GM19468 (cell line): Measurements from ENCODE around the gene JPH4.

Experiments used
- ATAC-seq: cut with Tn5 transposase; IDR thresholded peaks from one replicate; pipeline ENCODE4 v1.9.1; 2021; ENCODE audit warnings: mild to moderate bottlenecking, moderate library complexity, moderate number of reproducible peaks; ENCODE audit not compliant: unreplicated experiment; ENCODE audit errors: extremely low read depth

JPH4 gene

DNA sequence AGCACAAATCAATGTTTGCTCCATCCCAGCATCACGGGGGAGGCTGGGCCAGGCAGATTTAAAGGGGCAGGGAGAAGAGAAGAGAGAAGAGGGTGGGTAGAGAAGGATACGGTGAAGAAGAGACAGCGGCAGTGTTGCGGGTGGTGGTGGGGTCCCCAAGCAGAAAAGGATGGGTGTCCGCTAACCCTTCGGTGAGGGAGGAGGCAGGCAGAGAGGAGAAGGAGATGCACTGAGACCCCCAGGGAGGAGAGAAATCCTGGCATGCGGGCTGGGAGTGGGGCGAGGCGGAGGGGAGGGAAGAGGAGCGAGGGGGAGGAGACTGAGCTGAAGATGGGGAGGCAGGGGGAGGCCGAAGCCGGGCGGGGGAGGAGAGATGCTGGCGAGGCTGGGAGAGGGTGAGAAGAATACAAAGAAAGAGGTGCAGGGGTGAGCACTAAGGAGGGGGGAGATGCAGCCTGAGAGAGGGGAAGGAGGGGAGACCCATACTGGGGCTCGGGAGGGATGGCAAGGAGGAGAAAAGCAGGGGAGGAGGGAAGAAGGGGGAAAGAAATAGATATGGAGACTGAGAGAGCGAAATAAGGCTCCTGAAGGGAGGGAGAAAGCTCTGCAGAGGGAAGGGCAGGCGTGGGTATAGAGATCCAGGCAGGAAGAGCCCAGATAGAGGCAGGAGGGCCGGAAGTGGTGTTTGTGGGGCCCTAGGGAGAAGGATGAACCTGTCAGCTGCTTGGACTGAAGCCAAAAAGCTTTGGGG, at the start of gene JPH4:
Gene JPH4 (minus strand): TSS at position 231 of the 751 bp plus-strand sequence. CDS start 1,337 bp downstream, outside the sequence.
- no peak for ATAC-seq

DNA sequence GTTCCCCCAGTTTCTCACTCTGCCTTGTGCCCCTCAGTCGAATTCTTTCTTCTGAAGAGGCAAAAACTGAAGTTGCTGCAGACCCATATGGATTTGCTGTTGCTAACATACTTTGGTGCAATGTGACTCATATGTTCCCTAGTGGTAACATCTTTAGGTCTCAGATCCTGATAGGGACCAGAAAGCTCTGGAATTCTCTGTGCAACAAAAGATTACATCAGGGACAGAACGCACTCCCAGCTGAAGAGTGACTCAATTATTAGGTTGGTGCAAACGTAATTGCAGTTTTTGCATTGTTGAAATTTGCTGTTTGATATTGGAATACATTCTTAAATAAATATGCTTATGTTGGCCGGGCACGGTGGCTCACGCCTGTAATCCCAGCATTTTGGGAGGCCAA, 49.4 kb upstream of the JPH4 start:
- no peak for ATAC-seq

DNA sequence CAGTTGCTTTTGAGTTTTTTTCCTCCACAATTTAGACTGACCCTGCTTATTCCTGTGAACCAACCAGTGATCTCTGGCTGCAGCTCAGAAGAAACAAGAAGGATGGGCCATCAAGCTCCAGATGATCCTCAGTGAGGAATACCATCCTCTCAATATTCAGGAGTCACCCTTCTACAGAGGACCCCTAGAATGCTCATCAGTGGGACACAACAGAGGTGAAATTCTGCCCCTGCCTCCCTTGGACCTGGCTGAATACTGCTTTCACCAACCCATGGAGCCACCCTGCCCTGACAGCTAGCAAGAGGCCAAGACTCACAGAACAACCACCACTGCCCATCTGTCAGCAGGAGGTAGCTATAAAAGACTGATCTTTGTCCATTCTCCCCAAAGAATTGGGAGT, 48.4 kb upstream of the JPH4 start:
- ATAC-seq: no peak

DNA sequence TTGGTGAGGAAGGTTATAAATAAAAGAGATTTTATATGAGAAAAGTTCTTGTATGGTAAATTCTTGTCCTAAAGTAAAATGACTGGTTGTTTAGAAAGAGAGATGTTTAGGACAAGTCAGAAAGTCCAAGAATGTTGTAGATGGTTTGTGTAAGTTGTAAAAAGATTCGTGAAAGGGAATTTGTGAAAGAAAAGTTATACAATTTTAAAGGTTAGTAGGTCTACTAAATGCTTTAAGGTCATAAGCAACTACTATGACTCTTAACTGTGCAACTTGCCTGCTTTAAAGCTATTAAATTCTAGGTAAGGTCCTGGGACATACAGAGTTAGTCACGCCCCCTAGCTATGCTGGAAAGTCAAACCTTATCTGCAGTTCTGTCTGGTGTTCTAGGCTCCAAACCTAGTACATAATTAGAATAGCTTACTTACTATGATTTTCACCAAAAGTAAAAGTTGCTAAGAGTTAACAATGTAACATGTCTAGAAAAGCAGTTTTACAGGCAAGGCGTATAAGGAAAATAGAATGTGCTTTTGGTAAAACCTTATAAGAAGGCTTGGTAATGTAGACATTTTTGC, 46.3 kb upstream of the JPH4 start:
- ATAC-seq: no peak

DNA sequence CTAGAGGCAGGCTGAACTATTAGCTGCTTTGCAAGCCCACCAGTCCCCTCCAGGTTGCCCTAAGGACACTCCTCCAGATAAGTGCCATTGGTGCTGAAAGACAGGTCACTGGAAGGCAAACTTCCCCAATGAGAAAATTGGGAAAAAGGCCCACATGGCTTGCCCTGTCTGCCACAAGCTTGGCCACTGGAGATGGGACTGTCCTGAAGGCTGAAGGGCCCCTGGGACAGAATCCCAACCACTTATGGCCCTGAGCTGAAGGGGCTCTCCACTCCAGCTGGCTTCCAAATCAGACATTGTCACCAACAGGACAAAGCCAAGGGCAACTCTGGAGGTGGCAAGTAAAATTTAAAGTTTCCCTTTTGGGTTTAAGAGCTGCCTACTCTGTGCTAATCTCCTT, 45.4 kb upstream of the JPH4 start:
- ATAC-seq: no peak

DNA sequence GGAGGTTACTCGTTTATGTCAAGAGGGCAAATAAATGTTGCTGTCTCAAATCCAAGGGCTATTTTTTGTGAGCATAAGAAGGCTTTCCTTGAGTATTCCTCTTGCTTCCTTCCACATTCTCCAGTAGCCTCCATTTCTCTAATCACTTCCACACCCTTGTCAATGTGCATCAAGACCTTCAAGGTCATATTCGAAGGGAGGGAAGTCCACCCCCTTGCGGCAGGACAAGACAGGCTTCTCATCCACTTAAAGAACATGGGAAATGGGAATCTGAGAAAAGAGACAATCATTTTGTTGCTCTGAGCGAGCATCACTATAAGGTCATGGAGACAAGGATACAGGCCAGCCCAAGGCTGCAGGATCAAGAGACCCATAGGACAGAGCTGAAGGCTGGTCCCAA, 44.4 kb upstream of the JPH4 start:
- no peak for ATAC-seq

DNA sequence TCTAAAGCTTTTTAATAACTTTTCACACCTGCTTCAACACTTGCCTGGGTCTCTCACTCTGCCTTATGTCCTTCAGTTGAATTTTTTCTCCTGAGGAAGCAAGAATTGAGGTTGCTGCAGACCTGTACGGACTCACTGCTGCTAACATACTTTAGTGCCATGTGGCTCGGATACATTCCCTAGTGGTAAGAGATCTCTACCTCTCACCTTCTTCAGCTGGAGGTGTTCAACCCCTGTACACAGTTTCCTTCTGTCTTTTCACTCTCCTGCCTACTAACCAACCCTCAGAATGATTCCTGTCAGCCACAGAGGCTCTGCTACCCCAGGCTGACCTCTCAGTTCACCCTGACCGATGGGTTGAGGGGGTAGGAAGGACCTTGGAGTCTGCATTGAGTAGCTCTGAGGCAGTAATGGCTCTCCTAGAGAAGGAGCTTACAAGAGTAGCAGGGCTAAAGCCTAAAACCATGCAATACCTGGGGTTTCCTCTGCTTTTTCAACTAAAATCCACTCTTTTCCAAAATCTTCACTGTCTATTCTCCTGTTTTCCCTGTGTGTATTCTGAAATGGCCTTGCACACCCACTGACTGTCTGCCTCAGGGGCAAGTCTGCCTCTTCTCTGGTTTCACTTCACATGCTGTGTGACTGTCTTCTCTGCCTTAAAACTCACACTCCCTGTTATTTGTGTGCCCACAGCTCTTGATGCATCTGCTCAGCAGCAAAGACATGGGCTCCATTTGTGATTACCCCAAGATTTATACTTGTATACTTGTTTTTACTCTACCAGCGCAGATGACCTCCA, 43.5 kb upstream of the JPH4 start:
- no peak for ATAC-seq

DNA sequence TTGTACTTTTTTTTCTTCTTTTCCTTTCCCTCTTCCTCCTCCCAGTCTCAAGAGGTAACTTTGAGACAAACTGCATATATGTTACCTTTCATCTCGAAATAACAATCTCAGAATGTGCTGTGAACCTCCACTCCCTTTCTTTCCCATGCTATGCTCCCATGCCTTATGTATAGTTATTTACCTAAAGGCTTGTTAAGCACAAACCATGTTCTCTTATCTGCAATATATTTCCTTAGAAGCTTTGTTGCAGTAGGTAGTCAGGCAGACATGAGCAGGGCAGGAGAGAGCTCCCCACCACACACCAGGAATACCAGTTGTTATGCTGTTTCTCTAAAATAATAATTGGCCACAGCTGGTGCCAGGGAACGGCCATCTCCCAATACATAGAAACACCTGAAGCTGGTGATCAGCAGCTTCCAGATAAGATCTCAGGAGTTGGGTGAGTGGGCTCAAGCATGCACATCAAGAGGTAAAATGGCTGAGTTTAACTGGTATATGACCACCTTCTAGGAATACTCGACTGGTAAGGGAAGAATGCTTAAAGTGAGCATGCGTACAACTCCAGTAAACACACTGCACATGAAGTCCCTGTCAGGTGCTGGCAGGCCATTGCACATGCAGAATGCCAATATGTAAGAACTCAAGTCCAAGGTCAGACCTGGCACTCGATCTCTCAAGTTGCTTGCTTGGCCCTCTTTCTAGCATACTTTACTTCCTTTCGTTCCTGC, 42.8 kb upstream of the JPH4 start:
- ATAC-seq: no peak

DNA sequence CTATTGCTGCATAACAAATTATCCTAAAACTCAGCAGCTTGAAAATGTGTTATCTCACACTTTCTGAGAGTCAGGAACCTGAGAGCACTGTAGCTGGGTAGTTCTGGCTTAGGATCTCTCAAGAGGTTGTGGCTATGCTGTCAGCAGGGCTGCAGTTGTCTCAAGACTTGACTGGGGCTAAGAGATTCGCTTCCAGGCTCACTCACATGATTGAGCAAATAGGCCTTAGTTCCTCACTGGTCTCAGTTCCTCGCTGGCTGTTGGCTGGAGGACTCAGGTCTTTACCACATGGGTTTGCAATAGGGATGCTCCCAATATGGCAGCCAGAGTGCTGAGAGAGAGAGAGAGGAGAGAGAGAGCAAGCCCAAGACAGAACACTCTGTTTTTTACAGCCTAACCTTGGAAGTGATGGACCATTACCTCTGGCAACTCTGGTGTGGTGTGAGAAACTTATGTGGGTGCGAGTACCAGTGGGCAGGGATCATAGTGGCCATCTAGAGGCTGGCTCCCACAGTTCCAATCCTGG, 41.6 kb upstream of the JPH4 start:
- no peak for ATAC-seq

DNA sequence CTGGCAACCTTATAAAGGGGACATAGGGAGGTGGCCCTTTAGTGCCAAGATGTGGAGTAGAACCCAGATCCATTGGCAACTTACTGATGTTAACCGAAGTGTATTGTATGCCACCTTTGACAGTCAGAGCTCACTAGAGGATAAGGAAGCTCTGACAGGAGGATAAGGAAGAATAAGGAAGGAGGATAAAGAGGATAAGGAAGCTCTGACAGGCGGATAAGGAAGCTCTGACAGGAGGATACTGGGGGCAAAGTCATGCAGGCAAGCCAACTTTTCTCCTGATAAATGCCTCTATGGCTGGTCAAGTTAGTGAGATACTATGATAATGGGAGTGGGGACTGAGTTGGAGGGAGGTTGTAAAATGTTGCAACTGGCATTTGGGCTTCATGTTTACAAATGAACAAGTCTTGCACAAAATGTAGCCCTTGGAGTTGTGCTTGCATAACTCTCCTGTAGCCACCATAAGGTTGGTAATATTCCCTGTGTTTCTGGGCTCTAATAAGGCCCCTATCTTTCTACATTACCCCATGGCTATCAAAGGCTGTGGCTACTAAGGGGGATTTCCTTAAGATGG, 39.9 kb upstream of the JPH4 start:
- ATAC-seq: no peak

DNA sequence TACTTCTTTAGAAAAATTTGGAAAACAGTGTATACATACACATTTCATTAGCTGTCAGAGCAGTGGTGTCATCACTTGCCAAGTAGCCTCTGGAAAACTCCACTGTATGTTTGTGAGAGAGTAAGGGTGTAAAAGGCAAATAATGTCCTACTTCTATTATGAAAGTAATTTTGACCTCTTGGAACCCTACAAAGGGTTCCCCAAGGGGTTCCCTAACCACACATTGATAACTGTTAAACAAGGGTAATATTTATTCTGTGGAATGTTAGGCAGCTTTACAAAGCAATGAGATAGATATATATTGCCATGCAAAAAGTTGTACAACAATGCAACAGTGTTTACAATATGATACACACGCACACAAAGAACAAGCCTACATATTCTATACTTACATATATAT, 38.9 kb upstream of the JPH4 start:
- no peak for ATAC-seq

DNA sequence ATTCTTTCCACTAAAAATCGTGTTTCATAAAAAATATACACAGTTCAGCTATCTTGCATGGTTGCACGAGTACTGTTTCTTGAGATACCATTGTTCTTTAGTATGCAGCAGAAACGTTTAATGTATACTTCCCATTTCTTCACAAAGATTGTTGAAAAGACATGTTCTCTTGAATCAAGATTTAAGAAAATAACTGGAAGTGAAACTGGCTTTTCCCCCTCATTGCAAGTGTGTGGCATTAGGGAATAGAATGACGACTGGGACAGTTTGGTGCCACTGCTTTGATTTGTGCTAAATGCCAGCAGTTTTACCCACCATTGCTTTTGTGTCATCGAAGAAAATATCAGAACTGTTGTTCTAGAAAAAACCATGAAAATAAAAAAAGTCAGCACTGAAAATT, 37.3 kb upstream of the JPH4 start:
- ATAC-seq: no peak

DNA sequence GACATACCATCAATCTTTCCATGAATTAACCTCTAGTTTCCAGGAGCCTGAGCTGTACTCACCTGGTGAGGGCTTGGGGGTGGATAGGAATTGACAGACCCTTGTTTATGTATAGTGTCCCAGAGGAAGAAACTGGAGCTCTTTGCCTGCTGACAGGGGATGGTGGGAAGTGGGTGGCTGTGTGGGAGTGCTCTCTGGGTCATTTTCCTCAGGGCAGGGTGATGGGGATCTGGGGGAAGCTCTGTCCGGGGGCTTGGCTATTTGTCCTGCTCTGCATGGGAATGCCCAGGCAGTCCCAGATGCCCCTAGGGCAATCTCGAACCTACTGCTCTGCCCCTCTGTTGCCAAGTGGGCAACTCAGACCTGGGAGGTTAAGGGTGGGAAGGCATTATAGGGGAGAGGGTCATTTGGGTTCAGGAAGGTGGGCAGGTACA, 35.8 kb upstream of the JPH4 start:
- ATAC-seq: no peak

DNA sequence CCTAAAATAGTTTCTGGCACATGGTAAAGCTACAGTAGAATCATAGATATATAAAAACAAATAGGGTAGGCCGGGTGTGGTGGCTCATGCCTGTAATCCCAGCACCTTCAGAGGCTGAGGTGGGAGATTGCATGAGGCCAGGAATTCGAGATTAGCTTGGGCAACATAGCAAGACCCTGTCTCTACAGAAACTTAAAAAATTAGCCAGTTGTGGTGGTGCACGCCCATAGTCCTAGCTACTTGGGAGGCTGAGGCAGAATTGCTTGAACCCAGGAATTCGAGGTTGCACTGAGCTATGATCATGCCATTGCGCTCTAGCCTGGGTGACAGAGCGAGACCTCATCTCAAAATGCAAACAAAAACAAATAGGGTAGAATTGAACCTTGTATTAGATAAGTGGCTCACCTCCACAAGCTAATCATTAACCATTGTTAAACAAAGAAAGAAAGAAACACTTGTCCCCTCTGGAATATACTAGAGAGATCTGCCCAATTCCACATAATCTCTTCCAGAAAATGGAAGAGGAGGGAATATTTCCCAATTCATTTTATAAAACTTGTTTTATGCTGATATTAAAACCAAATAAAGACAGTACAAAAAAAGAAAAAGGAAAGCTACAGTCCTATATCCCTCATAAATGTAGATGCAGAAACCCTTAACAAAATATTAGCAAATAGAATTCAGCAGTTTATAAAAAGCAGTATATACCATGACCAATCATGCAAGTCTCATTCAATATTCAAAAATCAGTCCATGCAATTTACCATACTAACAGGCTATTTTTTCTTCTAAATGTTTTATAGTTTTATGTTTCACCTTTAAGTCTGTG, 34.9 kb upstream of the JPH4 start:
- ATAC-seq: no peak

DNA sequence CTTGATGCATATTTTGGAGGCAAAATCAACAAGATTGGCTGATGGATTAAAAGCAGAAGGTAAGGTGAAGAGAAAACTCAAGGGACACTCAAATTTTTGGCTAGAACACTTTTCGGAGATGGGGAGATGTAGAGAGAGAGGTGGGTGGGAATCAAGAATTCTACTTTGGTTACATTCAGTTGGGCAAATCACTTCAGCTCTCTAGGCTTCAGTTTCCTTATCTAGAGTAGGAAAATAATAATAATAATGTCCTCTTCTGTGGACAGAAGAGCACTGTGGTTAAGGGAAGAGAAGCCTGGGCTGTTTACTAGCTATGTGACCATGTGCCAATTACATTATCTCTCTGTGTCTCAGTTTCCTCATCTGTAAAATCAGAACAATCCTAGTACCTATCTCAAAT, 34.2 kb upstream of the JPH4 start:
- ATAC-seq: no peak

DNA sequence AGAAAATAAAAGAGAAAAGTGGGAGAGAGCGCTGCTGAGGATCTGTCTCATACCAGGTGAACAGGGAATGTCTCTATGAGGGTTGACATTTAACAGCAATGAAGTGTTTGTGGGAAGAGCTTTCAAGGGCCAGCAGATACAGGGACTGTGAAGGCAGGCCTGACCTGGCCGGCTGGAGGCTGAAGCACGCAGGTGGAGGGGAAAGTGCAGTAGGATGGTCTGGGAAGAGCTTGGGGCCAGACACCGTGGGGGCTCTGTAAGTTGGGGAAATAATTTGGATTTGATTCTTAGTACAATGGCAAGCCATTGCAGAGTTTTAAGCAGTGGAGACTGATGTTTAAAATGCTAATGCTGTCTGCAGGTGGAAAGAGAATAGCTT, 33.8 kb upstream of the JPH4 start:
- no peak for ATAC-seq

DNA sequence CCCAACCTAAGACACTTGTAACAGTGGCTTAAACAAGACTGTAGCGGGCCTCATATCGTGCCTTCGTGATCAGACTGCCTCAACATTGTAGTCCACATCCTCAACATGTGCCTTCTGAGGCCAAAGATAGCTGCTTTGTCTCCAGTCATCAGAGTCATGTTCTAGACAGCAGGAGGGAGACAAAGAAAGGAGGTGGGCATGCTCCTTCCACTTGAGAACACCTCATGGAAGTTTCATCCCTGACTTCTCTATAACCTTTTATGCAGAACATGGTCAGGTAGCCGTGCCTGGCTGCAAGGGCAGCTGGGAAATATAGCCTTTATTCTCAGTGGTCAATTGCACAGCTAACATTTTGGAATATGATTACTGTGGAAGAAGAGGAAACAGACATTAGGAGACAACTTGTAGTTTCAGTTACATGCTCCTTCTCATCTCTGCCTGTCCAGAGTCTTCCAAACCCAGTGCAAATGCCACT, 32.3 kb upstream of the JPH4 start:
- no peak for ATAC-seq

DNA sequence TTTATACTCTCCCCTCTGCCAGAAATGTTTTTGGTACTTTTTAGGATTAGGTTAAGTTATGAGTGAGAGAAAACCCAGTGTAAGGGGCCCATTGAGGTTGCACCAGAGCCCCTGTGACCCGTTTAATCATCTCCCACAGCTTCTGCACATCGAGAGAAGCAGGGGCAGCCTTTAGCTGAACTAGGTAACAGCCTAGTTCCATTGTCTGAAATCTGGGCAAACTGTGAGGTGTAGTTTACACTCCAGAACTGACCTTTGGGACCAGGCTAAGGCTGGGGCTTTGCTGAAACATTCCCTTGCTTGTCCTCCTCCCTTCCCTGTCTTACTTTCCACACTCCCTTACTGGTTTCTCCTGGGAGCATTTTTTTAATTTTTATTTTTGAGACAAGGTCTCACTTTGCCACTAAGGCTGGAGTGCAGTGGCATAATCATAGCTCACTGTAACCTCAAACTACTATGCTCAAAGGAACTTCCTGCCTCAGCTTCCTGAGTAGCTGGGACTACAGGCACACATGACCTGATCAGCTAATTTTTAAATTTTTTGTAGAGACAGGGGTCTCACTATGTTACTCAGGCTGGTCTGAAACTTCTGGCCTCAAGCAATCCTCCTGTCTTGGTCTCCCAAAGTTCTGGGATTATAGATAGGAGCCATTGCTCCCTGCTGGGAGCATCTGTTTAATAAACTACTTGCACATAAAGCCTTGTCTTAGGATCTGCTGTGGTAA, 31.7 kb upstream of the JPH4 start:
- ATAC-seq: no peak
